SK-MEL-5 (cell line): ENCODE measurements around the gene MBTPS1. TPM values are rescaled to one million over a fixed set of nuclear protein-coding genes. Genes with fewer than 3 reads are reported as not detected.

ENCODE experiments used
- DNase-seq: peaks from one replicate; pipeline ENCODE4 v3.0.0-alpha.2; 2016; ENCODE audit warnings: low read depth, low spot score
- in situ Hi-C: cut with HindIII; loops from 2 replicates; pipeline ENCODE4 v1.10.0; 2016; ENCODE audit warnings: low sequenced_read_pairs, high pct_unique_total_duplicates, low pct_unique_long_range_greater_than_20kb
- total RNA-seq: library from RNA; depleted of rRNA; stranded (reverse); fragments of >200 nt; shearing (Covaris generic); gene quantifications from 2 replicates; pipeline ENCODE4 v1.2.3, GENCODE V29; 2014

MBTPS1 gene
- total RNA-seq, 1 experiment from 2014 or later = 48.7 TPM

- DNase-seq = no peak
- in situ Hi-C loops = no loop called here
Observed at GRCh38 chr16:84049403-84050060, 67.2 kb downstream of the MBTPS1 start.

GRCh38 chr16:84048871-84049270 is 67.9 kb downstream of the MBTPS1 start:
- in situ Hi-C loops = no loop called here
- DNase-seq = no peak

GRCh38 chr16:84048270-84048669 is 68.5 kb downstream of the MBTPS1 start:
- in situ Hi-C loops = no loop called here
- DNase-seq = no peak

GRCh38 chr16:84047626-84048025 is 69.1 kb downstream of the MBTPS1 start:
- in situ Hi-C loops = no loop called here
- DNase-seq = no peak

GRCh38 chr16:84047206-84047605 is 69.5 kb downstream of the MBTPS1 start:
- in situ Hi-C loops = no loop called here
- DNase-seq = no peak

GRCh38 chr16:84045818-84046470 is 70.8 kb downstream of the MBTPS1 start:
- in situ Hi-C loops = no loop called here
- DNase-seq = no peak

GRCh38 chr16:84045001-84045817 is 71.5 kb downstream of the MBTPS1 start:
- in situ Hi-C loops = no loop called here
- no peak for DNase-seq

GRCh38 chr16:84044118-84044488 is 72.6 kb downstream of the MBTPS1 start:
- peak; percentile 51 for DNase-seq
- in situ Hi-C loops = no loop called here

- DNase-seq = no peak
- in situ Hi-C loops = no loop called here
Observed at GRCh38 chr16:84043486-84044117, 73.1 kb downstream of the MBTPS1 start.

- in situ Hi-C loops = no loop called here
- no peak for DNase-seq
Observed at GRCh38 chr16:84042879-84043485, 73.8 kb downstream of the MBTPS1 start.

GRCh38 chr16:84042308-84042878 is 74.3 kb downstream of the MBTPS1 start, which contains the start of gene SLC38A8:
TSS of gene SLC38A8 (minus strand) at chr16:84042795. CDS start at chr16:84042157, 638 bp downstream.
- in situ Hi-C loops = no loop called here
- DNase-seq = no peak

- no peak for DNase-seq
- in situ Hi-C loops = no loop called here
Observed at GRCh38 chr16:84041881-84042280, 74.9 kb downstream of the MBTPS1 start.

- in situ Hi-C loops = no loop called here
- peak; percentile 98 for DNase-seq
Observed at GRCh38 chr16:84040823-84041820, 75.6 kb downstream of the MBTPS1 start.

GRCh38 chr16:84040226-84040822 is 76.4 kb downstream of the MBTPS1 start:
- no peak for DNase-seq
- in situ Hi-C loops = no loop called here

GRCh38 chr16:84039696-84040095 is 77.0 kb downstream of the MBTPS1 start:
- in situ Hi-C loops = no loop called here

GRCh38 chr16:84038469-84038868 is 78.3 kb downstream of the MBTPS1 start:
- in situ Hi-C loops = no loop called here
- no peak for DNase-seq

More at GRCh38 chr16:84039696-84040095, 77.0 kb downstream of the MBTPS1 start:
- DNase-seq = no peak
